GM12892 (cell line): ENCODE measurements around the gene METTL8.

Source experiments
- POLR2A ChIP-seq: IDR thresholded peaks from 2 replicates; pipeline ENCODE4 v1.6.1; 2011; ENCODE audit warnings: low read depth, low read length, control low read depth
- POLR2AphosphoS5 ChIP-seq: IDR thresholded peaks from 2 replicates; pipeline ENCODE4 v1.6.1; 2011; ENCODE audit warnings: low read depth, low read length, control low read depth
- TAF1 ChIP-seq: IDR thresholded peaks from 2 replicates; pipeline ENCODE4 v1.6.1; 2011; ENCODE audit warnings: low read depth, mild to moderate bottlenecking, control low read depth, low read length, borderline replicate concordance

DNA sequence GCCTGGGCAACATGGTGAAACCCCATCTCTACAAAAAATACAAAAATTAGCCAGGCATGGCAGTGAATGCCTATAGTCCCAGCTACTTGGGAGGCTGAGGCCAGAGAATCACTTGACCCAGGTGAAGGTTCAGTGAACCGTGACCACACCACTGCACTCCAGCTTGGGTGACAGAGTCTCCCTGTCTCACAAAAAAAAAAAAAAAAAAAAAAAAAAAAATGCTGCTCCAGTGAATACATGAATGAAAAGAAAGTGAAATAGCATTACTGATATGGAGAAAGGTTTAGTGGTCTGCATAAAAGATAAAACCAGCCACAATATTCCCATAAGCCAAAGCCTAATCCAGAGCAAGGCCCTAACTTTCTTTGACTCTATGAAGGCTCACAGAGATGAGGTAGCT is 44.5 kb downstream of the METTL8 start:
- TF ChIP-seq POLR2AphosphoS5 (no peak), TAF1 (no peak), POLR2A (no peak)
